NT2/D1 (cell line): ENCODE results near the gene SPHKAP.

Source experiments
- SUZ12 ChIP-seq: IDR thresholded peaks from 2 replicates; pipeline ENCODE4 v1.6.1; 2011; ENCODE audit not compliant: insufficient read length, insufficient read depth; ENCODE audit errors: extremely low read depth
- YY1 ChIP-seq: IDR thresholded peaks from 2 replicates; pipeline ENCODE4 v1.6.1; 2011; ENCODE audit not compliant: insufficient read length, insufficient read depth
- ZNF274 ChIP-seq: IDR thresholded peaks from 2 replicates; pipeline ENCODE4 v1.6.1; 2011; ENCODE audit warnings: mild to moderate bottlenecking, low read depth, low read length

DNA sequence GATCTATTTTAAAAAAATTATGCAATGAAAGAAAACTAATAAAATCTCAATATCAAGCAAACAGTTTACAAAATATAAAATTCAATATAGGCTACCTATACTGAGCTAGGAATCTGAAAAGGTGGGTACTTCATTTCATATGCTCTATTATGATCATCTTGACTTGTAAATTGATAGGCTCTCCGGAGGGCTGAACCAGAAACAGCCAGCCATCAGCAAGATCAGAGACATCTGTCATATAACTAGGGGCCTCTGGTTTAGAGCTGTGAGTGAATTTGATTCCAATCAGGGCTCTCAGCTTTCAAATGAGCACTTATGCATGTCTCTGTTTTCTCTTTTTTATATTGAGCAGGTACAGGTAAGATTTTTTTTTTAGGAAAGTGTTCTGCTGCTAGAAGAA, 114.2 kb downstream of the SPHKAP start:
- TF ChIP-seq SUZ12 (no peak), ZNF274 (no peak), YY1 (no peak)
